ENCODE data around the gene STX2. TPM values are rescaled to one million over a fixed set of nuclear protein-coding genes. Genes with fewer than 3 reads are reported as not detected.
"Not testable (repeated sequence)": the region's sequence is repeated elsewhere in the genome, so short reads cannot be mapped to it uniquely, and the experiment has no call there.

The STX2 gene
- total RNA-seq, 1 donor from 2014 or later: 33.0 TPM

GRCh38 chr12:130868412-130868811, 29.4 kb upstream of the STX2 start:
- H3K27ac Mint-ChIP-seq (ENCODE audit: unreplicated experiment): no peak overlapping the region
- H3K4me2 ChIP-seq (ENCODE audit: low read length): no peak overlapping the region
- TF ChIP-seq CTCF (IDR thresholded peaks at IDR 0.05; ENCODE audit: insufficient read depth, low read depth, low read length): no peak
- no peak for TF ChIP-seq EZH2 (IDR thresholded peaks at IDR 0.05; ENCODE audit: insufficient read depth, low read length)
- peaks cover 6% of the 10 kb centered on the region for H3K36me3 ChIP-seq (ENCODE audit: insufficient read depth, low read length)
- peaks cover 11% of the 10 kb centered on the region for H3K4me1 ChIP-seq (ENCODE audit: insufficient read depth, low read length)
- no peaks in the 10 kb centered on the region for H3K27me3 ChIP-seq (ENCODE audit: insufficient read depth, low read length)
- no peak overlapping the region for H2AFZ ChIP-seq (ENCODE audit: low read depth, low read length)
- H3K9me3 ChIP-seq (ENCODE audit: insufficient read depth, low read depth, low read length): no peaks in the 10 kb centered on the region
- DNase-seq (ENCODE audit: low read depth) (no peak), FAIRE-seq (no peak)
- no peaks in the 10 kb centered on the region for H3K27me3 Mint-ChIP-seq (ENCODE audit: low read depth, unreplicated experiment)
- peaks cover 16% of the 10 kb centered on the region for H3K79me2 ChIP-seq (ENCODE audit: insufficient read depth, low read length)
- no peaks in the 10 kb centered on the region for H3K9me3 Mint-ChIP-seq (ENCODE audit: unreplicated experiment)
- no peak overlapping the region for H3K4me3 Mint-ChIP-seq (ENCODE audit: unreplicated experiment)
- H3K9ac ChIP-seq (ENCODE audit: low read length): no peak overlapping the region
- no peak overlapping the region for H3K27ac ChIP-seq (ENCODE audit: low read depth, low read length)
- H4K20me1 ChIP-seq (ENCODE audit: insufficient read depth, low read length): peaks cover 11% of the 10 kb centered on the region
- no peaks in the 10 kb centered on the region for H3K4me1 Mint-ChIP-seq (ENCODE audit: low read depth, unreplicated experiment)
- H3K4me3 ChIP-seq (ENCODE audit: insufficient read depth, low read depth, low read length): no peak overlapping the region
- peaks cover 7% of the 10 kb centered on the region for H3K36me3 Mint-ChIP-seq (ENCODE audit: low read depth, unreplicated experiment)

DNA sequence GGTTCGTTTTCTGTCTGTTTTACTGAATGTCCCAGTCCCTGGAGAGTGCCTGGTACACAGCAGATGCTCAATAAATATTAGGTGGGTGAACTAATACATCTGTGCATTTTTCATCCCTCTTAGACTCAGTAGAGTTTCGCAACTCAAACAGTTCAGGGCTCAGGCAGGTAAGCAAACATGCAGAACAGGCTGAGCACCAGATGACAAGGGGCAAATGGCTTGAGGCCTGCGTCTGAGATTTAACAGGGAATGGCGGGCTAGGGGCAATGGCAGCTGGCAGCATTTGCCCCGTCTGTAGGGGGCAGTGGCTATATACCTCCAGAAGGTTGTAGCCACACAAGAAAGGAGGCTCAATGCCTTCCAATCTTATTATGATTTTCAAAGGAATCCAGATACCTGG, 24.2 kb upstream of the STX2 start:
- Histone ChIP-seq H2AFZ (ENCODE audit: low read depth, low read length) (no peak overlapping the region), H3K4me3 (ENCODE audit: insufficient read depth, low read depth, low read length) (no peak overlapping the region), H3K27ac (ENCODE audit: low read depth, low read length) (no peak overlapping the region), H3K9me3 (ENCODE audit: insufficient read depth, low read depth, low read length) (no peaks in the 10 kb centered on the region), H3K36me3 (ENCODE audit: insufficient read depth, low read length) (no peaks in the 10 kb centered on the region), H3K4me1 (ENCODE audit: insufficient read depth, low read length) (no peaks in the 10 kb centered on the region), H3K4me2 (ENCODE audit: low read length) (no peak overlapping the region), H4K20me1 (ENCODE audit: insufficient read depth, low read length) (no peaks in the 10 kb centered on the region), H3K79me2 (ENCODE audit: insufficient read depth, low read length) (no peaks in the 10 kb centered on the region), H3K9ac (ENCODE audit: low read length) (no peak overlapping the region), H3K27me3 (ENCODE audit: insufficient read depth, low read length) (no peaks in the 10 kb centered on the region)
- no peaks in the 10 kb centered on the region for H3K9me3 Mint-ChIP-seq (ENCODE audit: unreplicated experiment)
- H3K4me3 Mint-ChIP-seq (ENCODE audit: unreplicated experiment): no peak overlapping the region
- H3K36me3 Mint-ChIP-seq (ENCODE audit: low read depth, unreplicated experiment): no peaks in the 10 kb centered on the region
- no peak overlapping the region for H3K27ac Mint-ChIP-seq (ENCODE audit: unreplicated experiment)
- H3K27me3 Mint-ChIP-seq (ENCODE audit: low read depth, unreplicated experiment): no peaks in the 10 kb centered on the region
- FAIRE-seq (no peak), DNase-seq (ENCODE audit: low read depth) (no peak)
- H3K4me1 Mint-ChIP-seq (ENCODE audit: low read depth, unreplicated experiment): no peaks in the 10 kb centered on the region
- TF ChIP-seq CTCF (IDR thresholded peaks at IDR 0.05; ENCODE audit: insufficient read depth, low read depth, low read length) (no peak), EZH2 (IDR thresholded peaks at IDR 0.05; ENCODE audit: insufficient read depth, low read length) (no peak)

DNA sequence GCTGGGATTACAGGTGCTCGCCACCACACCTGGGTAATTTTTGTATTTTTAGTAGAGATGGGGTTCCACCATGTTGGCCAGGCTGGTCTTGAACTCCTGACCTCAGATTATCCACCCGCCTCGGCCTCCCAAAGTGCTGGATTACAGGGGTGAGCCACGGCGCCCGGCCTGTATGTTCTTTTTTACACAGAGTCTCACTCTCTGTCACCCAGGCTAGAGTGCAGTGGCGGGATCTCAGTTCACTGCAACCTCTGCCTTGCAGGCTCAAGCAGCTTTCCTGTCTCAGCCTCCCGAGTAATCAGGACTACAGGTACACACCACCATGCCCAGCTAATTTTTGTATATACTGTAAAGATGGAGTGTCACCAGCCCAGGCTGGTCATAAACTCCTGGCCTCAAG, 23.7 kb upstream of the STX2 start:
- not testable (repeated sequence) for H3K27me3 Mint-ChIP-seq (ENCODE audit: low read depth, unreplicated experiment); H3K36me3 ChIP-seq (ENCODE audit: insufficient read depth, low read length); H2AFZ ChIP-seq (ENCODE audit: low read depth, low read length); H3K9ac ChIP-seq (ENCODE audit: low read length); H3K27ac Mint-ChIP-seq (ENCODE audit: unreplicated experiment); H3K4me3 ChIP-seq (ENCODE audit: insufficient read depth, low read depth, low read length); H3K79me2 ChIP-seq (ENCODE audit: insufficient read depth, low read length); H3K4me3 Mint-ChIP-seq (ENCODE audit: unreplicated experiment); H3K27me3 ChIP-seq (ENCODE audit: insufficient read depth, low read length); H3K9me3 Mint-ChIP-seq (ENCODE audit: unreplicated experiment); H4K20me1 ChIP-seq (ENCODE audit: insufficient read depth, low read length); H3K9me3 ChIP-seq (ENCODE audit: insufficient read depth, low read depth, low read length); H3K36me3 Mint-ChIP-seq (ENCODE audit: low read depth, unreplicated experiment); H3K4me2 ChIP-seq (ENCODE audit: low read length); FAIRE-seq; DNase-seq (ENCODE audit: low read depth); H3K4me1 ChIP-seq (ENCODE audit: insufficient read depth, low read length); H3K4me1 Mint-ChIP-seq (ENCODE audit: low read depth, unreplicated experiment); H3K27ac ChIP-seq (ENCODE audit: low read depth, low read length)
